IMR-90 (cell line): ENCODE measurements around the gene CYP27B1.
A peak's percentile ranks its signal among the peaks of the same experiment; 100 is the strongest.

ENCODE experiments used
- BHLHE40 ChIP-seq: fragments of 150-350 bp; IDR thresholded peaks from 2 replicates; pipeline ENCODE4 v1.6.1; 2016; ENCODE audit warnings: mild to moderate bottlenecking, low read depth, low read length
- CEBPB ChIP-seq: IDR thresholded peaks from 2 replicates; pipeline ENCODE4 v1.6.1; 2012; ENCODE audit warnings: low read depth, low read length, improper control_type of control experiment
- CHD1 ChIP-seq: IDR thresholded peaks from 2 replicates; pipeline ENCODE4 v1.6.1; 2012; ENCODE audit warnings: low read depth, low read length, improper control_type of control experiment
- CTCF ChIP-seq: conservative IDR thresholded peaks from 2 replicates; pipeline ENCODE4 v1.5.1; 2012; ENCODE audit warnings: mild to moderate bottlenecking, low read depth, low read length, improper control_type of control experiment
- FOS ChIP-seq: fragments of 150-350 bp; IDR thresholded peaks from 2 replicates; pipeline ENCODE4 v1.6.1; 2016; ENCODE audit warnings: low read depth, low read length
- MAFK ChIP-seq: IDR thresholded peaks from 2 replicates; pipeline ENCODE4 v1.6.1; 2012; ENCODE audit warnings: low read depth, low read length, improper control_type of control experiment
- NFE2L2 ChIP-seq: fragments of 150-350 bp; IDR thresholded peaks from 2 replicates; pipeline ENCODE4 v1.6.1; 2016; ENCODE audit warnings: low read depth, mild to moderate bottlenecking, low read length
- POLR2A ChIP-seq: IDR thresholded peaks from 2 replicates; pipeline ENCODE4 v1.6.1; 2012; ENCODE audit warnings: mild to moderate bottlenecking, low read depth, low read length
- RAD21 ChIP-seq: IDR thresholded peaks from 2 replicates; pipeline ENCODE4 v1.6.1; 2012; ENCODE audit warnings: low read length, improper control_type of control experiment
- RFX5 ChIP-seq: IDR thresholded peaks from 2 replicates; pipeline ENCODE4 v1.8.0; 2012; ENCODE audit warnings: low read depth, mild to moderate bottlenecking, low read length, moderate library complexity
- SMC3 ChIP-seq: fragments of 150-350 bp; IDR thresholded peaks from 2 replicates; pipeline ENCODE4 v1.6.1; 2016; ENCODE audit warnings: low read depth, mild to moderate bottlenecking, antibody characterized with exemption, low read length, moderate library complexity
- USF2 ChIP-seq: fragments of 150-350 bp; IDR thresholded peaks from 2 replicates; pipeline ENCODE4 v1.6.1; 2017; ENCODE audit warnings: mild to moderate bottlenecking, antibody characterized with exemption, low read length, low read depth

GRCh38 chr12:57737467-57738460 is 29.1 kb downstream of the CYP27B1 start:
- TF ChIP-seq CTCF (peak; percentile 35; the same call in 1 of the 2 replicates), CHD1 (no peak), POLR2A (no peak), RAD21 (no peak), RFX5 (no peak), CEBPB (no peak), NFE2L2 (no peak), MAFK (no peak), SMC3 (no peak), USF2 (no peak), BHLHE40 (no peak), FOS (no peak)
